Stimulated activated CD4-positive, alpha-beta T cell treated with anti-CD3 and anti-CD28 coated beads, Interleukin-1b, Interleukin-23, amount 100 ng/mL, for 4 hours (primary cell): ENCODE measurements around the gene NR1H3.
A peak's percentile ranks its signal among the peaks of the same experiment; 100 is the strongest.
"Not testable (repeated sequence)": the region's sequence is repeated elsewhere in the genome, so short reads cannot be mapped to it uniquely, and the experiment has no call there.

Experiments used
- DNase-seq, 2 donors: peaks; one replicate each; pipeline ENCODE4 v3.0.0-alpha.2; 2020; ENCODE audit warnings: low read depth in 2 of 2

The NR1H3 gene

DNA sequence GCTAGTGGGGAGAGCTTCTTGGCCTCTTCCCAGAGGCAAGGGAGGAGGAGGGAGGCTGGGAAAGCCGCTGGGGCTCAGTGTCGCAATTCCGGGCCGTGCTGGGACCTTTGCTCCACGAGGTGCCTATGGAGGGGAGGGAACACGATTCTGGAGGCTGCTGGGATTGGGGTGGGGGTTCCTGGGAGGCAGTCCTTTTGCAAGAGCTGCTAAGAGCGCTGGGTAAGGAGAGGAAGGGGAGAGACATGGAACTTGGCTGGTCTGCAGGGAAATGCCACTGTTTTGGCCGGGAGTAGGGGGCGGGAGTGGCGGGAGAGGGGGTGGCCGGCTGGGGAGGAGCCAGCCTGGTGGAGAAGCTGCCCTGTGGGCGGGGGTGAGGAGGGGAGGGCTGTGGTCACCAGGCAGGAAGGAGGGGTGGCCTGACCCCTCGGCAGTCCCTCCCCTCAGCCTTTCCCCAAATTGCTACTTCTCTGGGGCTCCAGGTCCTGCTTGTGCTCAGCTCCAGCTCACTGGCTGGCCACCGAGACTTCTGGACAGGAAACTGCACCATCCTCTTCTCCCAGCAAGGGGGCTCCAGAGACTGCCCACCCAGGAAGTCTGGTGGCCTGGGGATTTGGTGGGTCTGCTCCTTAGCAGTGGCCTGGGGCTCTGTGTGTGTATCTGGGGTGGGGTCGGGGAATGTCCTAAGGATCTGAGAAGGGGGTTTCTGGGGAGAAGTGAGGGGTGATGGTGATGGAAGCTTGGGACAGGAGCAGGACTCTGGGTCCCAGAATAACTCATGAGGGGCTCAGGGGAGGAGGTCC is at the start of gene NR1H3:
Gene NR1H3 (plus strand): TSS at position 480 of the 800 bp plus-strand sequence. CDS start 1,221 bp downstream, outside the sequence.
- no peak for DNase-seq

DNA sequence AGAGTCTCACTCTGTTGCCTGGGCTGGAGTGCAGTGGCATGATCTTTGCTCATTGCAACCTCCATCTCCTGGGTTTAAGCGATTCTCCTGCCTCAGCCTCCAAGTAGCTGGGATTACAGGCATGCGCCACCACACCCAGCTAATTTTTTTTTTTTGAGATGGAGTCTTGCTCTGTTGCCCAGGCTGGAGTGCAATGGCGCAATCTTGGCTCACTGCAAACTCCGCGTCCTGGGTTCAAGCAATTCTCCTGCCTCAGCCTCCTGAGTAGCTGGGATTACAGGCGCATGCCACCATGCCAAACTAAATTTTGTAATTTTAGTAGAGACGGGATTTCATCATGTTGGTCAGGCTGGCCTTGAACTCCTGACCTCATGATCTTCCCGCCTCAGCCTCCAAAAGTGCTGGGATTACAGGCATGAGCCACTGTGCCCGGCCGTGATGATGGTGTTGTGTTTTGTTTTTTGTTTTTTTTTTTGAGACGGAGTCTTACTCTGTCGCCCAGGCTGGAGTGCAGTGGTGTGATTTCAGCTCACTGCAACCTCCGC is 49.7 kb upstream of the NR1H3 start:
- not testable (repeated sequence) for DNase-seq

- DNase-seq, result no peak
Observed at GRCh38 chr11:47208628-47209027, 49.2 kb upstream of the NR1H3 start.

GRCh38 chr11:47212938-47213337 is 44.9 kb upstream of the NR1H3 start:
- no peak for DNase-seq

DNA sequence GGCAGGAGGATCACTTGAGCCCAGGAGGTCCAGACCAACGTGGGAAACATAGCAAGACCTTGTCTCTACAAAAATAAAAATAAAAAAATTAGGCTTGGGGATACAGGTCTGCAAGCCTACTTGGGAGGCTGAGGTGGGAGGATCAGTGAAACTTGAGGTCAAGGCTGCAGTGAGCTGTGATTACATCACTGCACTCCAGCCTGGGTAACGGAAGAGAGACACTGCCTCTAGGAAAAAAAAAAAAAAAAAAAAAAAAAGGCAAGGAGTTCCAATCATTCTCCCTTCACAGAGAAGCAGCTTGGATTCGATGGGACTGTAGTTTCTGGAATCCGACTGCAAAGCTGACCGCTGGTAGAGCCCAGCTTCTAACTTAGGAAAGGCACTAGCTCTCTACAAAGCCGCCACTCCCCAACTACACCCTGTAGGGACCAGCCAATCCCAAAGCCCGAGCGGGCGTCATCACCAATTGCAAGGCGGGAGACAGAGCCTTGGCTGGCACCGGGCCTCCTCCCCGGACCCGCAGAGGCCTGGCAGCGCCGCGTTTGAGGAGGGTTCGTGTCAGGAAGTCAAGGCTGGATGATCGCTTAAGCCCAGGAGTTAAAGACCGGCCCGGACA is 43.7 kb upstream of the NR1H3 start:
- DNase-seq, result peak; percentile 64 to 66

DNA sequence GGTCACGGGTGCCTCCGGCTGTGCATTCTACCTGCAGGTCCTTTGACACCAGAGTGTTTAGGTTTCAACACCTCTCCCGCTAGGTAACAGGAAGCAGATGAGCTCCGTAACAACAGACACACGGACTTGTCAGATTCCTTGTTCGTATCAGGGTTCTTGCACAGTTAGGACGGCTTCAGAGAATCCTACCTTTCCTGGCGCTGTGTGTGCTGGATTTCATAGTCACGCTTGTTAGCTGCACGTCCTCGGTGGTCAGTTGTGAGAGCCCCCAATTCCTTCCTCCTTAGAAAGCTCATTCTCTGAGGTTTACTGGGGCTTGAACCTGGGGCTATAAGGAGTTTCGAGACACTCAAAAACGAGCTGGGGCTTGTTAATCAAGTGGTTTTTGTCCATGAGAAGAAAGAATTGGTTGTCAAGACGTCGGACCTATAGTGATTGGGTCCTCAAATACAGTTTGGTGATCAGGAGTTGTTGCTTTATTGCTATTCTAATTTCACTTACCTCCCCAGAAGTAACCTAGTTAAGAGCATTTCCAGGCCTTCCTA is 42.4 kb upstream of the NR1H3 start:
- no peak for DNase-seq

- DNase-seq, result peak; percentile 55 to 59
Observed at GRCh38 chr11:47216121-47216798, 41.5 kb upstream of the NR1H3 start.

DNA sequence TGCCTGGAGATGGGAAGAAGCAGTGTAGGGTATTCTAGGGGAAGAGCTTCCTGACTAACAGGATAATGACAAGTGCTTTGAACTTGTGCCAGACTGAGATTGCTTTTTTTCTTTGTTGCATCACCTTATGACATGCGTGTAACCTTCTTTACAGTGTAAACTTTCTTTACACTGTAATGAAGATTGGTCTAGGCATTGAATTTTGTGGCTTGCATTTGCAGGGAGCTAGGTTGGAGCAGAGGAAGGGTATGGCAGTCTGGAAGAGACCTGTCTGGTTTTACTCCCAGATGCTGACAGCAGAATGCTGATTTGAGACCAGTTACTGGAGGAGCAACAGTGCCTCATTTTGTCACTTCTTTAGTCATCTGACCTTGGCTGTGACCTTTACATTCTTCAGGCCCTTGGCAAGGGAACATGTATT is 37.4 kb upstream of the NR1H3 start:
- DNase-seq, result no peak

- no peak for DNase-seq
Observed at GRCh38 chr11:47222696-47223095, 35.1 kb upstream of the NR1H3 start.

DNA sequence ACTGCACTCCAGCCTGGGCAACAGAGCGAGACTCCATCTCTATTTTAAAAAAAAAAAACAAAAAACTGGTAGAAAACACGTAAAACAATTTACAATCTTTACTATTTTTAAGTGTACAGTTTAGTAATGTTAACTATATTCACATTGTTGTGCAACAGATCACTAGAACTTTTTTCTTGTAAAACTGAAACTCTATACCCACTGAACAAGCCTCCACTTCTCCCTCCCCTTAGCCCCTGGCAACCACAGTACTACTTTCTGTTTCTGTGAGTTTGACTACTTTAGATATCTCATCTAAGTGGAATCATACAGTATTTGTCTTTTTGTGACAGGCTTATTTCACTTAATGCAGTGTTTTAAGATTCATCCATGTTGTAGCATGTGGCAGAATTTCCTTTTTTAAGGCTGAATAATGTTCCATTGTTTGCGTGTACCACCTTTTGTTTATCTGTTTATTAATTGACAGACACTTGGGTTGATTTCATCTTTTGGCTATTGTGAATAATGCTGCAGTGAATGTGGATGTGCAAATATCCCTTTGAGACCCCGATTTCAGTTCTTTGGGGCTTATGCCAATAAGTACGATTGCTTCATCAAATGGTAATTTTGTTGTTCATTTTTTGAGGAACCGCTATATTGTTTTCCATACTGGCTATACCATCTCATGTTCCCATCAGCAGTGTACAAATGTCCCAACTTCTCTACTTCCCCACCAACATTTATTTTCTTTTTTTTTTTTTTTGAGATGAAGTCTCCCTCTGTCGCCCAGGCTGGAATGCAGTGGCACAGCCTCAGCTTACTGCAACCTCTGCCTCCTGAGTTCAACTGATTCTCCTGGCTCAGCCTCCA is 32.0 kb upstream of the NR1H3 start:
- DNase-seq, result no peak

GRCh38 chr11:47229161-47229560 is 28.6 kb upstream of the NR1H3 start:
- no peak for DNase-seq

- no peak for DNase-seq
Observed at GRCh38 chr11:47233051-47233450, 24.7 kb upstream of the NR1H3 start.

DNA sequence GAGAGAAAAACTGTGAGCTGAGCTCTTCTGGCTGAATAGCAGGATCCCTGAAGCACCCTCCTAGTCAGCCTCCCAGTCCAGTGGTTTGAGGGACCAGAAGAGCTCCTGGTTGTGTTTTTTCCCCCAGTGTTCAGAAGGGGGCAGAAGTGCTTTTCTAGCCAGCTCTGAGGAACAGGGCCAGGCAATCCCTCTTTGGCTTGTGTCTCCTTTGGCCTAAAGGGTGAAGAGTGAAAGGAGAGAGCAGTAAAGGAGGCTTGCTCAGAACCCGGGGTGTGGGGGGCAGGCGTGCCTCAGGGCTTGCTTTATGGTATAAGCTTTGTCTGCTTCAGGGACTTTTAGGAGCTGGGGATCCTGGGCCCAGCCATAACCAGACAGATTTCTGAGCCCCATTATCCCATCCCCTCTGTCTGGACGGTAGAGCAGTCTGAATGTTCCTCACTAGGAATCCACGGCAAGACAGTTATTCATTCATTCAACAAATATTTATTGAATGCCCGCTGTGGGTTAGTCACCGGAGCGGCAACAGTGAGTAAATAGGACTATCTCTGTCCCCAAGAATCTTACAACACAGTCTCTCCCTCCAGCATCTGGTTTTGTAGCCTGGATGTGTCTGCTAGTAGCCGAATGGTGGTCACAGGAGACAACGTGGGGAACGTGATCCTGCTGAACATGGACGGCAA is 23.7 kb upstream of the NR1H3 start:
- no peak for DNase-seq

DNA sequence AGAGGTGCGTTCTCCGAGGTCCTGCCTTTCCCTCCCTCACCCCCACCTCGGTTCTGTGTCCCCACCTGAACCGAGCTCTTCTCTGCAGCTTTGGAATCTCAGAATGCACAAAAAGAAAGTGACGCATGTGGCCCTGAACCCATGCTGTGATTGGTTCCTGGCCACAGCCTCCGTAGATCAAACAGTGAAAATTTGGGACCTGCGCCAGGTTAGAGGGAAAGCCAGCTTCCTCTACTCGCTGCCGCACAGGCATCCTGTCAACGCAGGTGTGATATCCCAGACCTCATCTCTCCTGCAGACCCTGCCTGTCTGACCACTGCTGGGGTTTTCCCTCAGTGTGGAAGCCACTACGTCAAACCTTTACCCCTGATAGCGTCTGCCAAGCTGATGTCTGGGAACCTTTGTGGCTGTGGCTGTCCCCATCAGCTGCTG is 23.1 kb upstream of the NR1H3 start:
- DNase-seq, result peak in 1 of 2 donors; percentile 19

- no peak for DNase-seq
Observed at GRCh38 chr11:47235163-47235562, 22.6 kb upstream of the NR1H3 start.

- DNase-seq, result no peak
Observed at GRCh38 chr11:47236482-47236881, 21.3 kb upstream of the NR1H3 start.

GRCh38 chr11:47239852-47240251 is 17.9 kb upstream of the NR1H3 start:
- DNase-seq, result no peak

GRCh38 chr11:47241841-47242301 is 15.9 kb upstream of the NR1H3 start:
- DNase-seq, result no peak

DNA sequence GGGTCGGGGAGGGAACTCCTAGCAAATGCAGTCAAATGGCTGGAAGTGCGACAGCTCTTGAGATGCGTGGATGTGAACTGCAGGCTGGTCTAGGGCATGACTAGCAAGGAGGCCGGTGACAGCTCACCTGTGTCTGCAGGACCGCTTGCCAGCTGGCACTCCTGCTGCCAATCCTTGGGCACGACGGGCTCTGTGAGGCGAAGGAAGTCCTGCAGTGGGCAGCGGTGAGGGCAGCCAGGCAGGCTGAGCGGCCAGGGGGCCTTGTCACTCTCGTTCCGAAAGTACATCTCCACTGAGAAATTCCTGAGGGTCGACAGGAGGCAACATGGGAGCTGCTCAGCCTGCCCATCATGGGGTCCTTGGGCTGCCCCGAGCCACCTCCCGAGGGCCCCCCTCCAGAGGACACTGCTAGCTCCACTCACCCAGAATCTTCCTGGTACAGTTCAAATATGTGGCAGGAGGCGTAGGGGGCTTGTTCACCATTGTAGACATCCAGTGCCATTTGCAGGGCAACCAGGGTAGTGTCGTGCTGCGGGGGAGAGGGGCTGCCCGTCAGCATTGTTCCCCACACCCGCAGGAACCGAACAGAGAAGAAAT is 15.1 kb upstream of the NR1H3 start:
- DNase-seq, result no peak

DNA sequence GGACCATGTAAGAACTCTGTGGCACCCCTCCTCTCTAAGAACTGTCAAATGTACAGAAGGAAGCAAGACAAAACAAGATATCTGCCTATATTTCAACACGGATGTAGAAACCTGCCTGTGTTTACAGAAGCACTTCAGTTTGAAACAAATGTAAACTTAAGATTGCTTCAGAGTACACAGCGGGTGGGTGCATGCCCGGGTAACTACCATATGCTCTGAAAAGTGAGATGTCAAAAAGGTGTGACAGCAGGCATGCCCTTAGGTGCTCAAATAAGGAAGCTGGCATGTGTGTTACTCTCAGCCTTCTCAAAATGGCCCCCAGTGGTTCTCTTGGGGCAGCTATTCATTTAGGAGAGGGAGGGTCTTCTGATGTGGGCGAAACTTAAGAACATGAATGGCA is 14.3 kb upstream of the NR1H3 start:
- no peak for DNase-seq
